GM23338 (cell line): ENCODE measurements around the gene NOTCH1. TPM values are rescaled to one million over a fixed set of nuclear protein-coding genes. Genes with fewer than 3 reads are reported as not detected.

Experiments
- ATAC-seq: fragments of 200-7000 bp; cut with Tn5 transposase; 3 replicates; pipeline ENCODE4 v1.9.1; 2020
- DNase-seq: peaks from one replicate; pipeline ENCODE4 v3.0.0-alpha.2; 2015; ENCODE audit warnings: low spot score
- H2AFZ ChIP-seq: fragments of 200-600 bp; sonication (generic); 2 replicates; pipeline ENCODE4 v1.8.0; 2016; ENCODE audit warnings: antibody characterized with exemption, mild to moderate bottlenecking, moderate library complexity
- H3F3A ChIP-seq: fragments of 200-600 bp; sonication (generic); replicated peaks from 2 replicates; pipeline ENCODE4 v1.8.0; 2017; ENCODE audit warnings: antibody characterized with exemption, mixed run types, low read depth
- H3K27ac ChIP-seq: fragments of 200-600 bp; sonication (generic); 2 replicates; pipeline ENCODE4 v1.6.1; 2016; ENCODE audit warnings: low read depth
- H3K27me3 ChIP-seq: fragments of 200-600 bp; sonication (generic); 2 replicates; pipeline ENCODE4 v1.8.0; 2016; ENCODE audit warnings: mild to moderate bottlenecking, mixed run types, moderate library complexity; ENCODE audit not compliant: insufficient read depth
- H3K36me3 ChIP-seq: fragments of 200-600 bp; sonication (generic); 2 replicates; pipeline ENCODE4 v1.8.0; 2016; ENCODE audit warnings: mild to moderate bottlenecking; ENCODE audit not compliant: insufficient read depth
- H3K4me1 ChIP-seq: fragments of 200-600 bp; sonication (generic); 2 replicates; pipeline ENCODE4 v1.8.0; 2016; ENCODE audit warnings: mild to moderate bottlenecking, moderate library complexity; ENCODE audit not compliant: insufficient read depth
- H3K4me2 ChIP-seq: fragments of 200-600 bp; sonication (generic); 2 replicates; pipeline ENCODE4 v1.7.1; 2017; ENCODE audit warnings: mixed run types
- H3K4me3 ChIP-seq: fragments of 200-600 bp; sonication (generic); 2 replicates; pipeline ENCODE4 v1.6.1; 2016; ENCODE audit warnings: mixed run types
- H3K79me2 ChIP-seq: fragments of 200-600 bp; sonication (generic); replicated peaks from 2 replicates; pipeline ENCODE4 v1.8.0; 2017; ENCODE audit warnings: mild to moderate bottlenecking; ENCODE audit not compliant: insufficient read depth
- H3K9me2 ChIP-seq: fragments of 200-600 bp; sonication (generic); 2 replicates; pipeline ENCODE4 v1.8.0; 2017; ENCODE audit not compliant: insufficient read depth
- H4K20me1 ChIP-seq: fragments of 200-600 bp; sonication (generic); replicated peaks from 2 replicates; pipeline ENCODE4 v1.8.0; 2017; ENCODE audit warnings: mild to moderate bottlenecking; ENCODE audit not compliant: insufficient read depth
- H3K27ac Mint-ChIP-seq: 2 replicates; pipeline ENCODE4 v1.8.0; 2020; ENCODE audit warnings: inconsistent platforms, mild to moderate bottlenecking, moderate library complexity, mixed read lengths
- H3K27me3 Mint-ChIP-seq: 3 replicates; pipeline ENCODE4 v1.8.0; 2022; ENCODE audit warnings: low read depth, mild to moderate bottlenecking, moderate library complexity, mixed read lengths, inconsistent platforms; ENCODE audit not compliant: insufficient read depth, poor library complexity
- H3K36me3 Mint-ChIP-seq: 3 replicates; pipeline ENCODE4 v1.8.0; 2021; ENCODE audit warnings: low read depth, mild to moderate bottlenecking, inconsistent platforms, moderate library complexity, mixed read lengths
- H3K4me1 Mint-ChIP-seq: 3 replicates; pipeline ENCODE4 v1.8.0; 2020; ENCODE audit warnings: mild to moderate bottlenecking, inconsistent platforms, mixed read lengths
- H3K4me3 Mint-ChIP-seq: 3 replicates; pipeline ENCODE4 v1.8.0; 2021; ENCODE audit warnings: moderate library complexity, mild to moderate bottlenecking, inconsistent platforms, mixed read lengths
- H3K9me3 Mint-ChIP-seq: 3 replicates; pipeline ENCODE4 v1.8.0; 2020; ENCODE audit warnings: moderate library complexity, mild to moderate bottlenecking, inconsistent platforms, mixed read lengths
- CREB1 ChIP-seq: fragments of 250-450 bp; sonication (Bioruptor Pico); IDR thresholded peaks from 2 replicates; pipeline ENCODE4 v1.5.0; 2020; ENCODE audit warnings: low read depth, mild to moderate bottlenecking, moderate library complexity
- ETS1 ChIP-seq: IDR thresholded peaks from 2 replicates; pipeline ENCODE4 v1.6.1; 2016; ENCODE audit warnings: antibody characterized with exemption
- EZH2 ChIP-seq: fragments of 200-600 bp; sonication (generic); IDR thresholded peaks from one replicate; pipeline ENCODE4 v1.8.0; 2017; ENCODE audit warnings: antibody characterized with exemption, mild to moderate bottlenecking, low read depth; ENCODE audit not compliant: unreplicated experiment
- REST ChIP-seq: IDR thresholded peaks from one replicate; pipeline ENCODE4 v1.6.1; 2018; ENCODE audit warnings: antibody characterized with exemption; ENCODE audit not compliant: unreplicated experiment
- ZNF114 ChIP-seq: fragments of 250-450 bp; sonication (Bioruptor Pico); IDR thresholded peaks from 2 replicates; pipeline ENCODE4 v1.5.0; 2020; ENCODE audit warnings: mild to moderate bottlenecking, moderate library complexity
- ZNF331 ChIP-seq: fragments of 250-450 bp; sonication (Bioruptor Pico); IDR thresholded peaks from 2 replicates; pipeline ENCODE4 v1.5.0; 2020; ENCODE audit warnings: low read depth, mild to moderate bottlenecking, moderate library complexity
- ZNF462 ChIP-seq: fragments of 250-450 bp; sonication (Bioruptor Pico); IDR thresholded peaks from 2 replicates; pipeline ENCODE4 v1.5.0; 2020; ENCODE audit warnings: mild to moderate bottlenecking, moderate library complexity
- polyA plus RNA-seq: library from polyadenylated mRNA; unstranded; fragments of >200 nt; fragmentation: Nextera tagmentation; extraction: Ambion mirVana; gene quantifications from 2 replicates; pipeline ENCODE4 v1.2.1, GENCODE V29; 2016
- total RNA-seq: library from RNA; depleted of rRNA; stranded (reverse); fragments of >200 nt; shearing (Covaris generic); gene quantifications from 2 replicates; pipeline ENCODE4 v1.2.3, GENCODE V29; 2014

NOTCH1 gene
- total and polyA plus RNA-seq, 2 experiments from 2014 or later = 9.9 to 97.2 TPM

- Mint-ChIP-seq H3K27me3 (peaks cover 6% of the 10 kb centered on the region), H3K9me3 (peaks cover 38% of the 10 kb centered on the region), H3K4me3 (no peak overlapping the region), H3K4me1 (peaks cover 16% of the 10 kb centered on the region), H3K36me3 (peaks cover 27% of the 10 kb centered on the region), H3K27ac (no peak overlapping the region)
- Histone ChIP-seq H3K79me2 (no peaks in the 10 kb centered on the region), H4K20me1 (no peaks in the 10 kb centered on the region), H3K36me3 (no peaks in the 10 kb centered on the region), H3K4me3 (no peak overlapping the region), H3K4me1 (no peaks in the 10 kb centered on the region), H3F3A (no peaks in the 10 kb centered on the region; the same call in 1 of the 2 replicates), H3K27ac (no peak overlapping the region), H2AFZ (no peak overlapping the region), H3K27me3 (peaks cover 9% of the 10 kb centered on the region; the same call in 1 of the 2 replicates), H3K4me2 (no peak overlapping the region), H3K9me2 (no peaks in the 10 kb centered on the region)
- TF ChIP-seq CREB1 (no peak), ETS1 (no peak), REST (no peak), ZNF462 (CRISPR knock-in tag) (no peak), ZNF331 (CRISPR knock-in tag) (no peak), EZH2 (no peak), ZNF114 (CRISPR knock-in tag) (no peak)
- no peak for ATAC-seq
- DNase-seq = no peak
These were observed 15.9 kb upstream of the NOTCH1 start for GRCh38 chr9:136561779-136562178.
